ENCODE measurements around the gene MARVELD3.
A peak's percentile ranks its signal among the peaks of the same experiment; 100 is the strongest.

MARVELD3 gene

GRCh38 chr16:71623597-71623996 is 2.4 kb upstream of the MARVELD3 start:
- DNase-seq (ENCODE audit: low spot score), result no peak

GRCh38 chr16:71625113-71625850 is 702 bp upstream of the MARVELD3 start:
- DNase-seq (ENCODE audit: low spot score), result no peak

GRCh38 chr16:71626858-71627213 is 852 bp downstream of the MARVELD3 start:
- no peak for DNase-seq (ENCODE audit: low spot score)

- no peak for DNase-seq (ENCODE audit: low spot score)
Observed at GRCh38 chr16:71627731-71628181, 1.8 kb downstream of the MARVELD3 start.

GRCh38 chr16:71628810-71629209 is 2.8 kb downstream of the MARVELD3 start:
- DNase-seq (ENCODE audit: low spot score), result no peak

- no peak for DNase-seq (ENCODE audit: low spot score)
Observed at GRCh38 chr16:71629278-71630016, 3.5 kb downstream of the MARVELD3 start.

GRCh38 chr16:71630808-71631207 is 4.8 kb downstream of the MARVELD3 start:
- DNase-seq (ENCODE audit: low spot score), result no peak

- DNase-seq (ENCODE audit: low spot score), result no peak
Observed at GRCh38 chr16:71631776-71632175, 5.8 kb downstream of the MARVELD3 start.

GRCh38 chr16:71635632-71636031 is 9.6 kb downstream of the MARVELD3 start:
- DNase-seq (ENCODE audit: low spot score), result no peak

GRCh38 chr16:71637398-71637797 is 11.4 kb downstream of the MARVELD3 start:
- DNase-seq (ENCODE audit: low spot score), result no peak

- peak; percentile 67 for DNase-seq (ENCODE audit: low spot score)
Observed at GRCh38 chr16:71645450-71645849, 19.5 kb downstream of the MARVELD3 start.

GRCh38 chr16:71647391-71647790 is 21.4 kb downstream of the MARVELD3 start:
- no peak for DNase-seq (ENCODE audit: low spot score)

GRCh38 chr16:71648162-71648561 is 22.2 kb downstream of the MARVELD3 start:
- DNase-seq (ENCODE audit: low spot score), result no peak

GRCh38 chr16:71648921-71649320 is 22.9 kb downstream of the MARVELD3 start:
- no peak for DNase-seq (ENCODE audit: low spot score)

- no peak for DNase-seq (ENCODE audit: low spot score)
Observed at GRCh38 chr16:71649704-71650103, 23.7 kb downstream of the MARVELD3 start.

- no peak for DNase-seq (ENCODE audit: low spot score)
Observed at GRCh38 chr16:71658771-71659170, 32.8 kb downstream of the MARVELD3 start.

GRCh38 chr16:71659471-71659870 is 33.5 kb downstream of the MARVELD3 start:
- DNase-seq (ENCODE audit: low spot score), result no peak

GRCh38 chr16:71666264-71666663 is 40.3 kb downstream of the MARVELD3 start:
- DNase-seq (ENCODE audit: low spot score), result no peak

GRCh38 chr16:71666928-71667707 is 41.1 kb downstream of the MARVELD3 start:
- no peak for DNase-seq (ENCODE audit: low spot score)

- no peak for DNase-seq (ENCODE audit: low spot score)
Observed at GRCh38 chr16:71669926-71670536, 44.0 kb downstream of the MARVELD3 start.

GRCh38 chr16:71670537-71670936 is 44.6 kb downstream of the MARVELD3 start:
- DNase-seq (ENCODE audit: low spot score), result no peak

- DNase-seq (ENCODE audit: low spot score), result no peak
Observed at GRCh38 chr16:71671165-71671564, 45.2 kb downstream of the MARVELD3 start.

All from D341Med (cell line).